NCI-H2107 treated with DMSO at 0.1 percent for 48 hours (cell line): ENCODE data around the gene TOLLIP.
"Not testable (repeated sequence)": the region's sequence is repeated elsewhere in the genome, so short reads cannot be mapped to it uniquely, and the experiment has no call there.

ENCODE experiments used
- DNase-seq: peaks from one replicate; lab custom pipeline; 2025; ENCODE audit not compliant: unreplicated experiment; lab: John Stamatoyannopoulos, UW

The TOLLIP gene

DNA sequence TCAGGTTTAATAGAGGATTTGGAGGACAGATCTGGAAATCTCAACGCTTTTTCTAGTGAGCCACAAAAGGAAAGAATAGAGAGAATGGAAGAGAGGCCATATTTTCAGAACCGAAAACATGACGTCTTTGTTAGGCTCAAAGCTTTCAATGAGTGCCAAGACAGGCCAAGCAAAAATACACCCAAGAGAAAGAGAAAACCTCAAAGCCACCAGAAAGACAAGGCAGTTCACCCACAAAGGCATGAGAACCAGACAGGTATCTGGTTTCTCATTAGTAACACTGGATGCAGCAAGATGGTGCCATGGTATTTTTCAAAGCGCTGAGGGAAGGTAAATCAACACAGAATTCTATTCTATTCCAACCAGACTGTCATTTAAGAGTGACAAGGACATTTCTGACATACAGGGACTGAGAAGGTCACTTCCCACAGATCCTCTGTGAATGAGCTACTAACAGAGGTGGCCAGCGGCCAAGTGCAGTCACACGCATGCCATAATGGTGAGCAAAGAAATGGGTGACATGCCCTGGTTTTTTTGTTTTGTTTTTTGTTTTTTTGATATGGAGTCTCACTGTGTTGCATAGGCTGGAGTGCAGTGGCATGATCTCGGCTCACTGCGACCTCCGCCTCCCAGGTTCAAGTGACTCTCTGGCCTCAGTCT lies 41.9 kb downstream of the TOLLIP start:
- DNase-seq, result no peak

DNA sequence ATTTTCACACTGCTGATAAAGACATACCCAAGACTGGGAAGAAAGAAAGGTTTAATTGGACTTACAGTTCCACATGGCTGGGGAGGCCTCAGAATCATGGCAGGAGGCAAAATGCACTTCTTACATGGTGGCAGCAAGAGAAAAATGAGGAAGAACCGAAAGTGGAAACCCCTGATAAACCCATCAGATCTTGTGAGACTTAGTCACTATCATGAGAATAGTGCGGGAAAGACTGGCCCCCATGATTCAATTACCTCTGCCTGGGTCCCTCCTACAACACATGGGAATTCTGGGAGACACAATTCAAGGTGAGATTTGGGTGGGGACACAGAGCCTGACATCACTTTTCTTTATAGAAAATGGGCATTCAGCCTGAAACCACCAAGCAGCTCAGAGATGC lies 42.5 kb downstream of the TOLLIP start:
- not testable (repeated sequence) for DNase-seq

- DNase-seq, result not testable (repeated sequence)
These were observed 44.0 kb downstream of the TOLLIP start for GRCh38 chr11:1265480-1265879.

DNA sequence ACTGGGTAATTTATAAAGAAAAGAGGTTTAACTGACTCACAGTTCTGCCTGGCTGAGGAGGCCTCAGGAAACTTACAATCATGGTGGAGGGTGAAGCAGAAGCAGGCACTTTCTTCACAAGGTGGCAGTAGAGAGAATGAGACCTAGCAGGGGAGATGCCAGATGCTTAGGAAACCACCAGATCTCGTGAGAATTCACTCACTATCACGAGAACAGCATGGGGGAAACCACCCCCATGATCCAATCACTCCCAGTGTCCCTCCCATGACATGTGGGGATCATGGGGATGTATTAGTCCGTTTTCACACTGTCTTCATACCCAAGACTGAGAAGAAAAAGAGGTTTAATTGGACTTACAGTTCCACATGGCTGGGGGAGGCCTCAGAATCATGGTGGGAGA lies 45.0 kb downstream of the TOLLIP start:
- not testable (repeated sequence) for DNase-seq

- no peak for DNase-seq
These were observed 46.4 kb downstream of the TOLLIP start for GRCh38 chr11:1263010-1263409.

- DNase-seq, result no peak
These were observed 47.0 kb downstream of the TOLLIP start for GRCh38 chr11:1262172-1263006.

- DNase-seq, result no peak
These were observed 48.0 kb downstream of the TOLLIP start for GRCh38 chr11:1261241-1262071.

- DNase-seq, result no peak
These were observed 48.8 kb downstream of the TOLLIP start for GRCh38 chr11:1260620-1261019.

DNA sequence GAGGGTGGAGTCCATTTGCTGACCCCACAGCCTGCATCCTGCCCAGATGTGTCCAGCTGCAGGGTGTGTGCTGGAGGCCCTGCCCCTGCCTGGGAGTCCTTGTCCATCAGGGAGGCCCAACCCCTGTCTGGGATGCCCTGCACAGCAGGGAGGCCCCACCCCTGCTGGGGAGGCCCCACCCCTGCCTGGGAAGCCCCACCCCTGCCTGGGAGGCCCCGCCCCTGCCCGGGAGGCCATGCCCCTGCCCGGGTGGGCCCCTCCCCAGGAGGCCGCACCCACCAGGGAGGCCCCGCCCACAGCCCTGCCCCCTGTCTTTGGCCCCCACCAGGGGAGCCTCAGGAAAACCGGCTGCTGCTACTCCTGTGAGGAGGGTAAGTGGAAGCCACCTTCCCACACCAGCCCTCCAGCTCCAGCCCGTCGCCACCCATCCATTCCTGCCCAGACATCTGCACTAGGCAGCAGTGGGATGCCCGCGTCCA lies 49.4 kb downstream of the TOLLIP start:
- no peak for DNase-seq

DNA sequence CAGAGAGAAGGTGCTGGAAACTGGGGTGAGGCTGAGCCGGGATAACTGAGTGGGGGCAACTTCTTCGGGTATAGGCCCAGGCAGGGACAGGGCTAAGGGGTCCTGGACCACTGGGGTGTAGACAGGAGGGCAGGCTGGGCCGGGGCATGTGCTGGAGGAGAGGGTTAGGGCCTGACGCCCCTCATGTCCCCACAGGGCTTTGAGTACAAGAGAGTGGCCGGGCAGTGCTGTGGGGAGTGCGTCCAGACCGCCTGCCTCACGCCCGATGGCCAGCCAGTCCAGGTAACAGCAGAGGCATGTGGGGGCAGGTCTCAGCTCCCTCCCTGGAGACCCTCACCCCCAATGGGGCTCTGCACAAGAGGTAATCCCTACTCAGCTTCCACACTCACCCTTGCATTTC lies 49.9 kb downstream of the TOLLIP start:
- DNase-seq, result no peak

DNA sequence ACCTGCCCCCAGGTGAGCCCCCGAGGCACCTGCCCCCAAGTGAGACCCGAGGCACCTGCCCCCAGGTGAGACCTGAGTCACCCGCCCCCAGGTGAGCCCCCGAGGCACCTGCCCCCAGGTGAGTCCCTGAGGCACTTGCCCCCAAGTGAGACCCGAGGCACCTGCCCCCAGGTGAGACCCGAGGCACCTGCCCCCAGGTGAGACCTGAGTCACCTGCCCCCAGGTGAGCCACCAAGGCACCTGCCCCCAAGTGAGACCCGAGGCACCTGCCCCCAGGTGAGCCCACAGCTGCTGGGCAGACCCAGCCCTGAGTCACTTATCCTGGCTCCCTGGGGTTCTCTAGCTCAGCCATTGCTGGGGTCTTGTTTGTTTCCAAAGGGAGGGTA lies 50.4 kb downstream of the TOLLIP start:
- no peak for DNase-seq

DNA sequence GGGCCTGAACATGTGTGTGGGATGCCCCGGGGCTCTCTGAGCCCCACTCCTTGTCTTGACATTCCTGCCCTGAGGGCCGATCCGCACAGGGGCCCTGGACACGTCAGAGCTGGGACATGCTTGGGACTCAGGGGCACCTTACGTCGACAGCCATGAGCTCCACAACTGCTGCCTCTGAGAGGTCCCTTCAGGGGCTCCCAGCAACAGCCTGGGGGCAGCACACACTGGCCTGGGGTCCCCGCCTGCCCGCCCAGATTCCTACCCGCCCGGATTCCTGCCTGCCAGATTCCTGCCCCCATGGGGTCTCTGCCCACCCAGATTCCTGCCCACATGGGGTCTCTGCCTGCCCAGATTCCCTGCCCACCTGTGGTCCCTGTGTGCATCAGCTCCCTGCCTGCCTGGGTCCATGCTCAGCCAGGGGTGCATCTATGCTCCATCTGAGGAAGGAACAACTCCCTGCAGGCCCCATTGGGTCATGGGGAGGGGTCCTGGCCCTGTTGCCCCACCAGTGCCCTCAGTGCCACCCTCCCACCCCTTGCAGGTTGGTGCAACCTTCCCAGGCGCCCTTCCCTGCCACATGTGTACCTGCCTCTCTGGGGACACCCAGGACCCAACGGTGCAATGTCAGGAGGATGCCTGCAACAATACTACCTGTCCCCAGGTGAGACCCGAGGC lies 50.9 kb downstream of the TOLLIP start:
- DNase-seq, result no peak

GRCh38 chr11:1257916-1258315 lies 51.5 kb downstream of the TOLLIP start:
- no peak for DNase-seq

GRCh38 chr11:1257366-1257765 lies 52.1 kb downstream of the TOLLIP start:
- no peak for DNase-seq

- no peak for DNase-seq
These were observed 53.0 kb downstream of the TOLLIP start for GRCh38 chr11:1256257-1257045.

- DNase-seq, result no peak
These were observed 54.3 kb downstream of the TOLLIP start for GRCh38 chr11:1255151-1255550.

DNA sequence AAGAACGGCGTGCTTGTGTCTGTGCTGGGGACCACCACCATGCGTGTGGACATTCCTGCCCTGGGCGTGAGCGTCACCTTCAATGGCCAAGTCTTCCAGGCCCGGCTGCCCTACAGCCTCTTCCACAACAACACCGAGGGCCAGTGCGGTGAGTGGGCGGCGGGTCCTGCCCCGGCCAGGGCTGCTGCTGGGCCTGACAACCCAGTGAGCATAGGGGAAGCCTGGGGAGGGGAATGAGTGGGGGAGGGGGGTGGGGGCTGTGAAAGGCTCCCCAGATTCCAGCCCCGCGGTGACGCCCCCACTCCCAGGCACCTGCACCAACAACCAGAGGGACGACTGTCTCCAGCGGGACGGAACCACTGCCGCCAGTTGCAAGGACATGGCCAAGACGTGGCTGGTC lies 54.7 kb downstream of the TOLLIP start:
- DNase-seq, result no peak

DNA sequence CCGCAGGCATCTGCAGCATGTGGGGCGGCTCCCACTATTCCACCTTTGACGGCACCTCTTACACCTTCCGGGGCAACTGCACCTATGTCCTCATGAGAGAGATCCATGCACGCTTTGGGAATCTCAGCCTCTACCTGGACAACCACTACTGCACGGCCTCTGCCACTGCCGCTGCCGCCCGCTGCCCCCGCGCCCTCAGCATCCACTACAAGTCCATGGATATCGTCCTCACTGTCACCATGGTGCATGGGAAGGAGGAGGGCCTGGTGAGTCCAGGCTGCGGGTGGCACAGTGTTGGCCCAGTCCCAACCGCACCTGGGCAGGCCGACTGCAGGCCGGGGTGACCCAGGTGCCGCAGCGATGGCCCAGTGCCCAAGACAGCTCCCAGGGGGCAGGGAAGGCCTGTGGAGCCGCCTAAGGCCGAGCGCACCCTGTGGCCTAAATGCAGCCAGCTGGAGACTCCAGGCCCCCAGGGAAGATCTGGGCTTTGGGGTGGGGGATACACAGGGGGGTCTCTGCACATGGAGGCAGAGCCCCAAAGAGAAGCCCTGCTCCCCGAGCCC lies 55.3 kb downstream of the TOLLIP start:
- DNase-seq, result no peak

GRCh38 chr11:1253103-1253485 lies 56.3 kb downstream of the TOLLIP start:
- no peak for DNase-seq
